Ovary (tissue), 3 donors: ENCODE results near the gene ADCY5.

Source experiments
- EP300 ChIP-seq: sonication (generic); formaldehyde crosslinking; IDR thresholded peaks from one replicate; pipeline ENCODE4 v1.6.1; 2017; ENCODE audit warnings: antibody characterized with exemption
- POLR2A ChIP-seq: fragments of 450-650 bp; IDR thresholded peaks from one replicate; pipeline ENCODE4 v1.6.1; 2017; ENCODE audit warnings: antibody characterized with exemption, mild to moderate bottlenecking, moderate library complexity
- TF ChIP-seq, protein P1 (sequence below), 3 donors: fragments of 450-650 bp in 2 of 3; fragments of 200-600 bp in 1 of 3; IDR thresholded peaks; one replicate each; pipeline versions ENCODE4 v1.5.1 to v1.8.0; 2016 to 2022; ENCODE audit warnings: antibody characterized with exemption in 3 of 3, mild to moderate bottlenecking in 1 of 3
- donor health status: DM: no; HTN: no; CAD: no.

DNA sequence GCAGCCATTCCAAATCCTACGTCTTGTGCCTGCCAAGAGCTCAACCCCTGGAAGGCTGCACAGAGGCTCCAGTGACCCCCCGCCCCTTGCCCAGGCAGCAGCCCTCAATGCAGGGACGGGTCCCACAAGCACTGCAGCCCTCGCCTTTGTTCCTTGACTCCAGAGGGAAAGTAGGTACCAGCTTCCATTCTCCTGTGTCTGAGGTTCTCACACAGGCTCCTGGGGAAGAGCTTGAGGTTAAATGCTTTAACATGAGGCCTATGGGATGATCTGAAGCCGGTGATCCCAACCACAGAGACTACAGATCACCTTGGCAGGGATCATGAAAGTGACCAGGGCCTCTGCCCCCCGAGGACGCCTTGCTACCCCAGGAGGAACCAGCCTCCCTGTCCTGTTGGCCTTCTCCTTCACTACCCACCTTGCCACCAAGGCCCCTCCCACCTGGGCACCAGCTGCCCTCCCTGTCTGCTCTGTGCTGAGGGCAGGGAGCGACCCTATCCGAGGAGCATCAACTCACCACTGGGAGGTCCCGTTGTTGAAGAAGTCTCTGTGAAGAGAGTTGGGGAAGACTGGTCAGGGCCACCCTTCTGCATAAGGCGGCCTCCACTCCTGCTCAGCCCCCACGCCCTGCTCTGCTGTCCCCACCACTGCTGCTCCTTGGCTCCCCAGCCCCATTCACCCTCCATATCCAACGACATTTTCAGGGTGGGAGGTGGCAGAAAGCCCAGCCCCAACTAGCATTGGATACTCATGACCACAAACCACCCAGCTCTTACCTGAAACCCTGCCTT is 151.9 kb downstream of the ADCY5 start:
- TF ChIP-seq, protein P1, sequence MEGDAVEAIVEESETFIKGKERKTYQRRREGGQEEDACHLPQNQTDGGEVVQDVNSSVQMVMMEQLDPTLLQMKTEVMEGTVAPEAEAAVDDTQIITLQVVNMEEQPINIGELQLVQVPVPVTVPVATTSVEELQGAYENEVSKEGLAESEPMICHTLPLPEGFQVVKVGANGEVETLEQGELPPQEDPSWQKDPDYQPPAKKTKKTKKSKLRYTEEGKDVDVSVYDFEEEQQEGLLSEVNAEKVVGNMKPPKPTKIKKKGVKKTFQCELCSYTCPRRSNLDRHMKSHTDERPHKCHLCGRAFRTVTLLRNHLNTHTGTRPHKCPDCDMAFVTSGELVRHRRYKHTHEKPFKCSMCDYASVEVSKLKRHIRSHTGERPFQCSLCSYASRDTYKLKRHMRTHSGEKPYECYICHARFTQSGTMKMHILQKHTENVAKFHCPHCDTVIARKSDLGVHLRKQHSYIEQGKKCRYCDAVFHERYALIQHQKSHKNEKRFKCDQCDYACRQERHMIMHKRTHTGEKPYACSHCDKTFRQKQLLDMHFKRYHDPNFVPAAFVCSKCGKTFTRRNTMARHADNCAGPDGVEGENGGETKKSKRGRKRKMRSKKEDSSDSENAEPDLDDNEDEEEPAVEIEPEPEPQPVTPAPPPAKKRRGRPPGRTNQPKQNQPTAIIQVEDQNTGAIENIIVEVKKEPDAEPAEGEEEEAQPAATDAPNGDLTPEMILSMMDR (IDR thresholded peaks at IDR 0.05): no peak
- TF ChIP-seq EP300 (no peak), POLR2A (no peak)
